GM18861 (cell line): ENCODE data around the gene C16orf95.
"Not testable (repeated sequence)": the region's sequence is repeated elsewhere in the genome, so short reads cannot be mapped to it uniquely, and the experiment has no call there.

Experiments used
- ATAC-seq: cut with Tn5 transposase; IDR thresholded peaks from one replicate; pipeline ENCODE4 v1.9.1; 2021; ENCODE audit not compliant: unreplicated experiment

Gene C16orf95

GRCh38 chr16:87259431-87259830, 57.8 kb downstream of the C16orf95 start:
- no peak for ATAC-seq

DNA sequence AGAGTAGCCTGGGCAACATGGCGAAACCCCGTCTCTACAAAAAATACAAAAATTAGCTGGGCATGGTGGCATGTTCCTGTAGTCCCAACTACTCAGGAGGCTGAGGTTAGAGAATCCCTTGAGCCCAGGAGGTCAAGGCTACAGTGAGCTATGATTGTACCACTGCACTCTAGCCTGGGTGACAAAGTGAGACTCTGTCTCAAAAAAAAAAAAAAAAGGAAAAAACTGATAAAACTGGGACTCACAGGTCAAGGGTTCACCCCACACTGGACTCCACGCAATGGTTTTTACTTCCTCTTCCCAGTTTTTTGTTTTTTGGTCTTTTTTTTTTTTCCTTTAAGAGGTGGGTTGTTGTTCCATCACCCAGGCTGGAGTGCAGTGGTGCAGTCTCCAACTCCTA, 58.5 kb downstream of the C16orf95 start:
- not testable (repeated sequence) for ATAC-seq

DNA sequence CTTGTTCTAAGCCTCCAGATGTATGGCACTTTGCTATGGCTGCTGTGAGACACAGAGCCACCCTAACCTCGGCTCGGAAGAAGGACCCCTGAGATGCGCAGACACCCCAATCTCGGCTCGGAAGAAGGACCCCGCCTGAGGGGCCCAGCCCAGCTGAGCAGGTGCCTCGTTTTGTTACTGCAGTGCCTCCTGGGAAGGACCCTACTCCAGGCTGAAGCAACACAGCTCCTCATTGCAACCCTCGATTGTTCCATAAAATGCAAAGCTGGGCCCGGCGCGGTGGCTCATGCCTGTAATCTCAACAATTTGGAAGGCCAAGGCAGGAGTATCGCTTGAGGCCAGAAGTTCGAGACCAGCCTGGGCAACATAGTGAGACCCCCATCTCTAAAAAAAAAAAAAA, 61.3 kb downstream of the C16orf95 start:
- ATAC-seq: no peak

DNA sequence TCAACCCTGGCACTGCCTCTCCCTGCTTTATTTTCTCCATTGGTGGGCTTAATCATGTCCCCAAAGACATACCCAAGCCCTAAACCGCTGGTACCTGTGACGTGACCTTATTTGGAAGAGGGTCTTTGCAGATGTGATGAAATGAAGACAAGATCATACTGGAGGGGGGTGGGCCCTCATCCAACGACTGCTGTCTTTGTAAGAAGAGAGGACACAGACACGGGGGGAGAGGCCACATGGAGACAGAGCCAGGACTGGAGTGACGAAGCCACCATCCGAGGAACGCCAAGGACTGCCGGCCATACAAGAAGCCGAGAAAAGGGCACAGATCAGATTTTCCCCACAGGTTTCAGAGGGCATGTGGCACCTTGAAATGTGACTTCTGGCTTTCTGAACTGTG, 62.5 kb downstream of the C16orf95 start:
- ATAC-seq: no peak

DNA sequence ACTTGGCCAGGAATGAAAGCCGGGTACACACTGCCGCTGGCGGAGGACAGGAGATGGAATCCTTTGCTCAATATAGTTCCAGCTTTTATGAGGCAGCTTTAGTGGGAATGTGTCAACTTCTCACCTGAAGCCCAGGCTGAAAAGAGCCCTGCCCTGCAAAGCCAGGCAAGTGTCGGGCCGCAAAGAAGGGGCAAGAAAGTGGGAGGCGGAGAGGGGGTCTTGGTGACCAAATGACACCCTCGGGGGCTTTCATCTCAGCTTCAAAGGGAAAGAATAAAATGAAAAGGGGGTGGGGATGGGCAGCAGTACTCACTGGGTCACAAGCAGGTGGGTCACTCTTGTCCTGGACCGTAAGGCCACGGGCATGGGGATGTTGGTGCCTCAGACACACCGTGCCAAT, 62.9 kb downstream of the C16orf95 start:
- no peak for ATAC-seq

GRCh38 chr16:87253536-87253935, 63.7 kb downstream of the C16orf95 start:
- ATAC-seq: no peak
